PC-3 (cell line): ENCODE measurements around the gene LGI2. TPM values are rescaled to one million over a fixed set of nuclear protein-coding genes. Genes with fewer than 3 reads are reported as not detected.

Experiments
- ATAC-seq: fragments of 200-7000 bp; cut with Tn5 transposase; 2 replicates; pipeline ENCODE4 v1.9.1; 2020; ENCODE audit warnings: mild to moderate bottlenecking, moderate library complexity
- BruUV-seq: library from RNA; stranded (reverse); fragments of 400-500 nt; replicated peaks from 2 replicates; lab custom pipeline; 2021; lab: Mats Ljungman, UMichigan
- CTCF ChIA-PET: fragments of 300-600 bp; sonication (Branson Sonifier 250); formaldehyde crosslinking; loops from one replicate; lab custom pipeline; 2022; ENCODE audit warnings: antibody characterized with exemption; lab: Charles Lee
- POLR2A ChIA-PET: fragments of 300-600 bp; sonication (Branson Sonifier 250); formaldehyde crosslinking; loops from one replicate; lab custom pipeline; 2022; ENCODE audit warnings: antibody characterized with exemption; ENCODE audit not compliant: unreplicated experiment; lab: Charles Lee
- DNase-seq: peaks from one replicate; pipeline ENCODE4 v3.0.0-alpha.2; 2015
- H2AFZ ChIP-seq: fragments of 300-600 bp; sonication (generic); 2 replicates; pipeline ENCODE4 v1.6.0; 2016; ENCODE audit warnings: antibody characterized with exemption, low read length
- H3F3A ChIP-seq: fragments of 300-600 bp; sonication (generic); one replicate; pipeline ENCODE4 v1.6.0; 2017; ENCODE audit warnings: antibody characterized with exemption, low read length, control low read depth, mild to moderate bottlenecking; ENCODE audit not compliant: unreplicated experiment
- H3K27ac ChIP-seq: fragments of 300-600 bp; sonication (generic); 2 replicates; pipeline ENCODE4 v1.5.1; 2016; ENCODE audit warnings: mild to moderate bottlenecking, low read length
- H3K27me3 ChIP-seq: fragments of 300-600 bp; sonication (generic); 2 replicates; pipeline ENCODE4 v1.6.1; 2016; ENCODE audit warnings: low read length, mixed read lengths
- H3K36me3 ChIP-seq: fragments of 300-600 bp; sonication (generic); 2 replicates; pipeline ENCODE4 v1.6.1; 2016; ENCODE audit warnings: low read depth, mixed run types, low read length, mixed read lengths
- H3K4me1 ChIP-seq: fragments of 300-600 bp; sonication (generic); 2 replicates; pipeline ENCODE4 v1.5.1; 2016; ENCODE audit warnings: low read length; ENCODE audit not compliant: insufficient read depth
- H3K4me2 ChIP-seq: fragments of 300-600 bp; sonication (generic); 2 replicates; pipeline ENCODE4 v1.6.0; 2016; ENCODE audit warnings: low read length
- H3K4me3 ChIP-seq: fragments of 300-600 bp; sonication (generic); 2 replicates; pipeline ENCODE4 v1.5.1; 2016; ENCODE audit warnings: mild to moderate bottlenecking, low read length, mixed read lengths
- H3K79me2 ChIP-seq: fragments of 300-600 bp; sonication (generic); 2 replicates; pipeline ENCODE4 v1.6.1; 2017; ENCODE audit warnings: low read length, mixed read lengths
- H3K9ac ChIP-seq: fragments of 300-600 bp; sonication (generic); 2 replicates; pipeline ENCODE4 v1.6.0; 2016; ENCODE audit warnings: mild to moderate bottlenecking, low read length
- H3K9me2 ChIP-seq: fragments of 300-600 bp; sonication (generic); replicated peaks from 2 replicates; pipeline ENCODE4 v1.6.1; 2016; ENCODE audit warnings: mixed run types, low read length, mixed read lengths
- H3K9me3 ChIP-seq: fragments of 300-600 bp; sonication (generic); 2 replicates; pipeline ENCODE4 v1.6.1; 2016; ENCODE audit warnings: low read length, mixed read lengths
- H4K20me1 ChIP-seq: fragments of 300-600 bp; sonication (generic); 2 replicates; pipeline ENCODE4 v1.6.1; 2016; ENCODE audit warnings: low read length, mixed read lengths
- CTCF ChIP-seq: fragments of 300-600 bp; sonication (generic); conservative IDR thresholded peaks from 2 replicates; pipeline ENCODE4 v1.5.1; 2017; ENCODE audit warnings: antibody characterized with exemption, low read depth, mild to moderate bottlenecking, low read length
- EZH2 ChIP-seq: fragments of 300-600 bp; sonication (generic); IDR thresholded peaks from one replicate; pipeline ENCODE4 v1.6.1; 2017; ENCODE audit warnings: antibody characterized with exemption, mild to moderate bottlenecking, low read length; ENCODE audit not compliant: unreplicated experiment
- EZH2phosphoT487 ChIP-seq: fragments of 300-600 bp; sonication (generic); IDR thresholded peaks from 2 replicates; pipeline ENCODE4 v1.6.1; 2018; ENCODE audit warnings: mild to moderate bottlenecking, antibody characterized with exemption, low read length, borderline replicate concordance
- intact Hi-C: fragments of 100-400 bp; cut with micrococcal nuclease; formaldehyde crosslinking; loops from 2 replicates; pipeline ENCODE4 v1.9.0; 2023
- total RNA-seq: library from RNA; depleted of rRNA; stranded (reverse); fragments of >200 nt; gene quantifications from 2 replicates; pipeline ENCODE4 v1.2.3, GENCODE V29; 2014

LGI2 gene
- total RNA-seq, 1 experiment from 2014 or later = 0.18 TPM

GRCh38 chr4:24963277-24963676, 67.5 kb downstream of the LGI2 start:
- ChIA-PET CTCF (no interaction called here), POLR2A (no interaction called here)
- Histone ChIP-seq H3K4me3 (no peak overlapping the region), H3K4me1 (no peaks in the 10 kb centered on the region), H3K79me2 (no peaks in the 10 kb centered on the region), H3K27ac (no peak overlapping the region), H3K9ac (no peak overlapping the region), H2AFZ (no peak overlapping the region), H3K4me2 (no peak overlapping the region), H3F3A (no peaks in the 10 kb centered on the region), H3K9me2 (no peaks in the 10 kb centered on the region), H4K20me1 (no peaks in the 10 kb centered on the region), H3K36me3 (no peaks in the 10 kb centered on the region), H3K9me3 (no peaks in the 10 kb centered on the region), H3K27me3 (no peaks in the 10 kb centered on the region)
- DNase-seq = no peak
- no peak for ATAC-seq
- no TSS peak for BruUV-seq
- TF ChIP-seq EZH2 (no peak), EZH2phosphoT487 (no peak)
- intact Hi-C loops = no loop called here

DNA sequence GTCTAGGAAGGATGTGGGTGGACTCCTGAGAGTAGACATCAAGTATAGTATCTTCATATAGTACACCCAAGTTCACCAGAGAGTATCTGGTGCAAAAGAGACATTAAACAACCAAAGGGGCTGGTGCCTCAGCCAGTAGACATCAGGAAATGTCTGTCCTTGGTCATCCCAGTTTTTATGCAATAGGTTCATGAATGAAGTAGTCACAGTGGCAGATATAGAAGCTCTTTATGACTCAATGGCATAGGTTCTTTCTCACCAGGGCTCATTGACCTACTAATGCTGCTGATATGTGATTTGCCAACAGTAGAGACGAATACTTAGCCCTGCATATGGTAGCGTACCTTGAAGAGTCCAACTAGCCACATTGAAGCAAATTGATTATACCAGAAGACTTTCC, 72.9 kb downstream of the LGI2 start:
- ChIA-PET CTCF (no interaction called here), POLR2A (no interaction called here)
- Histone ChIP-seq H3K9me3 (no peaks in the 10 kb centered on the region), H3K9me2 (no peaks in the 10 kb centered on the region), H3K27me3 (no peaks in the 10 kb centered on the region), H3K4me1 (no peaks in the 10 kb centered on the region), H3K27ac (no peak overlapping the region), H4K20me1 (no peaks in the 10 kb centered on the region), H3K9ac (no peak overlapping the region), H3K4me2 (no peak overlapping the region), H3F3A (no peaks in the 10 kb centered on the region), H3K4me3 (no peak overlapping the region), H2AFZ (no peak overlapping the region), H3K79me2 (no peaks in the 10 kb centered on the region), H3K36me3 (no peaks in the 10 kb centered on the region)
- DNase-seq (no peak), ATAC-seq (no peak)
- intact Hi-C loops = no loop called here
- BruUV-seq = no TSS peak
- TF ChIP-seq EZH2 = no peak
- no peak for TF ChIP-seq CTCF
- no peak for TF ChIP-seq EZH2phosphoT487

DNA sequence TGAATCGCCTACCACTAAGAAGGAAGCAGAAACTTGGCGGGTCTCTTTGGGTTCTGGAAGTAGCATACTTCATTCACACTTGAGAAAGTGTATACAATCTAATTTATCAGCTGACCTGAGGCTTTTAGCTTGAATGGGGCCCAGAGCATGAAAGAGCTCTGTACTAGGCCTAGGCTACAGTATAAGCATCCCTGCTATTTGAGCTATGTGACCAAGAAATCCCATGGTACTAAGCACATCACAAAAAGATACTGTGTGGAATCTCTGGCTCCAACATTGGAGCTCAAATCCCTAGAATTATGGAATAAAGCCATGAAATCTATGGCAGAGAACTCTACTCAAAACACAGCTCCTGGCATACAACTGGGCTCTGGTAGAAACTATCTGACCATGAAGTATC, 74.0 kb downstream of the LGI2 start:
- no peaks in the 10 kb centered on the region for H3K36me3 ChIP-seq
- no peaks in the 10 kb centered on the region for H3K79me2 ChIP-seq
- BruUV-seq = no TSS peak
- no peaks in the 10 kb centered on the region for H3K27me3 ChIP-seq
- H3F3A ChIP-seq = no peaks in the 10 kb centered on the region
- H3K4me1 ChIP-seq = no peaks in the 10 kb centered on the region
- H3K9me2 ChIP-seq = no peaks in the 10 kb centered on the region
- H3K9me3 ChIP-seq = no peaks in the 10 kb centered on the region
- H3K9ac ChIP-seq = no peak overlapping the region
- H4K20me1 ChIP-seq = no peaks in the 10 kb centered on the region
- ATAC-seq (no peak), DNase-seq (no peak)
- H3K4me3 ChIP-seq = no peak overlapping the region
- no peak for TF ChIP-seq CTCF
- no peak overlapping the region for H3K4me2 ChIP-seq
- ChIA-PET POLR2A (no interaction called here), CTCF (no interaction called here)
- no peak overlapping the region for H2AFZ ChIP-seq
- intact Hi-C loops = no loop called here
- H3K27ac ChIP-seq = no peak overlapping the region
